GM06990 (cell line): ENCODE results near the gene APRT.

Experiments used
- DNase-seq: peaks from one replicate; pipeline ENCODE4 v3.0.0-alpha.2; 2011; ENCODE audit not compliant: insufficient read length; ENCODE audit errors: extremely low read depth
- H3K27me3 ChIP-seq: replicated peaks from 2 replicates; pipeline ENCODE4 v1.6.0; 2011; ENCODE audit warnings: low read length; ENCODE audit not compliant: control insufficient read depth, insufficient read depth
- H3K36me3 ChIP-seq: 2 replicates; pipeline ENCODE4 v1.5.1; 2011; ENCODE audit warnings: low read length; ENCODE audit not compliant: control insufficient read depth, insufficient read depth
- H3K4me3 ChIP-seq: replicated peaks from 2 replicates; pipeline ENCODE4 v1.5.1; 2011; ENCODE audit warnings: low read depth, mild to moderate bottlenecking, control low read depth, low read length
- TF ChIP-seq, protein P1 (sequence below): IDR thresholded peaks from 2 replicates; pipeline ENCODE4 v1.5.1; 2011; ENCODE audit warnings: low read length, control low read depth, mild to moderate bottlenecking, inconsistent platforms; ENCODE audit not compliant: insufficient read depth, poor library complexity, severe bottlenecking

APRT gene

DNA sequence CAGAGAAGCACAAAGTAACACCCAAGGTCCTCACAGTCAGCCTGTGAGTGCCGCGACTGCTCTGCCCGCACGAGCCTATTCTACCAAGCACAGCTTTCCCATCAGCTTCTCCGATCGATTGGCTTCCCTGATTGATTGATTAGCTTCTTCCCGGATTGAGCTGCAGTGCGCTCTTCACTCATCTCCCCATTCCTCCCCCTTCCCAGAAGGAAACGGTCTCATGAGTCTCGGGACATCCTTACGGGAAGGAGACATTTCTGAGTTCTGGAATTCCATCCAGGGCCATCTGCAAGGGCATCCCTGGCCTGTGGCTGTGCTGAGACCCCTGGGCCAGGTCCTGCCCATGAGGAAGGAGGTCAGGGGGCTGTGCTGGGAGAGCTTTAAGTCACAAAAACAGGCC lies 44.8 kb downstream of the APRT start:
- Histone ChIP-seq H3K27me3 (no peaks in the 10 kb centered on the region), H3K36me3 (peaks cover 7% of the 10 kb centered on the region), H3K4me3 (no peak overlapping the region)
- no peak for DNase-seq
- TF ChIP-seq, protein P1, sequence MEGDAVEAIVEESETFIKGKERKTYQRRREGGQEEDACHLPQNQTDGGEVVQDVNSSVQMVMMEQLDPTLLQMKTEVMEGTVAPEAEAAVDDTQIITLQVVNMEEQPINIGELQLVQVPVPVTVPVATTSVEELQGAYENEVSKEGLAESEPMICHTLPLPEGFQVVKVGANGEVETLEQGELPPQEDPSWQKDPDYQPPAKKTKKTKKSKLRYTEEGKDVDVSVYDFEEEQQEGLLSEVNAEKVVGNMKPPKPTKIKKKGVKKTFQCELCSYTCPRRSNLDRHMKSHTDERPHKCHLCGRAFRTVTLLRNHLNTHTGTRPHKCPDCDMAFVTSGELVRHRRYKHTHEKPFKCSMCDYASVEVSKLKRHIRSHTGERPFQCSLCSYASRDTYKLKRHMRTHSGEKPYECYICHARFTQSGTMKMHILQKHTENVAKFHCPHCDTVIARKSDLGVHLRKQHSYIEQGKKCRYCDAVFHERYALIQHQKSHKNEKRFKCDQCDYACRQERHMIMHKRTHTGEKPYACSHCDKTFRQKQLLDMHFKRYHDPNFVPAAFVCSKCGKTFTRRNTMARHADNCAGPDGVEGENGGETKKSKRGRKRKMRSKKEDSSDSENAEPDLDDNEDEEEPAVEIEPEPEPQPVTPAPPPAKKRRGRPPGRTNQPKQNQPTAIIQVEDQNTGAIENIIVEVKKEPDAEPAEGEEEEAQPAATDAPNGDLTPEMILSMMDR = no peak

DNA sequence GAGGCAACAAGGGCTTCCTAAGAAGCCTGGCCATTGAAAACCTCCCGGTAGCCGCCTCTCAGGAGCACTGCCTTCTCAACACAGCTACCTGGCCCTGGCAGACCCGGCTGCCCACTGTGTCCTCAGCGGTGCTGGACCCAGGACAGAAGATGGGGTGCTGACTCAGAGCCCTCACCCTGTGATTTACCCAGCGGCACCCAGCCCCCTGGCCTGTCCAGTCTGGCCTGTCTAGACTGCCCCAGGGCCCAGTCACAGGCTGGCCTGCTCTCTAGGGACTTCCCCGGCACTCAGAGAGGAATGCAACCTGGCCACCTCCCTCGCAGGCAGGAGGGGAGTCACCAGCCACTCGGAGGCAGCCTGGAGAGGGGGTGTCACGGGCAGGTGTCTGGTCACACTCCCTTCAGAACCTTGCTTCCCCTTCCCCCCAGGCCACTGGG lies 46.8 kb downstream of the APRT start:
- TF ChIP-seq, protein P1 = no peak
- H3K4me3 ChIP-seq = no peak overlapping the region
- no peaks in the 10 kb centered on the region for H3K27me3 ChIP-seq
- no peak for DNase-seq
- H3K36me3 ChIP-seq = peaks cover 5% of the 10 kb centered on the region

DNA sequence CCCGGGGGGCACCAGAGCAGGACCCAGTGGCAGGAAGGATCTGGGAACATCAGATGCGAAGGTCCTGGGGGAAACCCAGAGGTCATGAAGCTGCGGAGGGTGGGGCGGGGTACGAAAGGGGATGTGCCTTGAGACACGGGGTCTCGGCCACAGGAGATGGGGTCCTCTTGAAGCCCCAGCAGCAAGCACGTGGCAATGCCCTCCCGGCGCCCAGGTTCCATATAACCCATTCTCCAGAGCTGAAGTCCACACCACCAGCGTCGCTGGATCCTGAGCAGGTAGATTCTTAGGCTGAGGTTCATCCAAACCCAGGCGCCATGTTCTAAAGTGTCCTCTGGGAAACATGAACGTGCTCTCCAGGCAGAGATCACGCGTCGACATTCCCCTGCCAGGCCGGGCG lies 47.6 kb downstream of the APRT start:
- TF ChIP-seq, protein P1 = no peak
- Histone ChIP-seq H3K36me3 (peaks cover 5% of the 10 kb centered on the region), H3K27me3 (no peaks in the 10 kb centered on the region), H3K4me3 (no peak overlapping the region)
- no peak for DNase-seq

DNA sequence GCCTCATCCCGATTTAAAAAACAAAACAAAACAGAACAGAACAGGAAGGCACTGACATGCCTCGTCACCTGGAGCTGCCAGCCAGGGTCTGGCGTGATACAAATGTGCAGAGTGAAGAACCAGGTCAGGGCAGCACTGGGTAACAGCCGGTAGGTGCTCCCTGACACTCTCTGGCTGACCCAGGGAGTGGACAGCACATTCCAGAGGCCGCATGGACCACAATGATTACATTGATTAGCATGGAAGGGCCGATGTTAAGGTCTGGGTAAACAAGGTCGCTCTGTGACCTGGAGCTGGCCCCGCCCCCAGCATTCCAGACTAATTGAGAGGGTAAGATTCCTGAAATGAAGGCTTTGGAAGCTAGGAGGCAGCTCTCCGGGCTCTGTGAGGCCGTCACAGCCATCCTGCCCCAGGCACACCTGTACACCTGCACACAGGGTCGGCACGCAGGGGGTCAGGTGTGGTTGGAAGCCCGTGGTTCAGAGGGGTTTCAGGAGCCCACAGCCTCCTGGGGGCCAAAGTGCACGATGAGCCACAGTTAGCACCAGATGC lies 48.1 kb downstream of the APRT start:
- Histone ChIP-seq H3K4me3 (no peak overlapping the region), H3K36me3 (peaks cover 5% of the 10 kb centered on the region), H3K27me3 (no peaks in the 10 kb centered on the region)
- no peak for DNase-seq
- TF ChIP-seq, protein P1 = no peak

DNA sequence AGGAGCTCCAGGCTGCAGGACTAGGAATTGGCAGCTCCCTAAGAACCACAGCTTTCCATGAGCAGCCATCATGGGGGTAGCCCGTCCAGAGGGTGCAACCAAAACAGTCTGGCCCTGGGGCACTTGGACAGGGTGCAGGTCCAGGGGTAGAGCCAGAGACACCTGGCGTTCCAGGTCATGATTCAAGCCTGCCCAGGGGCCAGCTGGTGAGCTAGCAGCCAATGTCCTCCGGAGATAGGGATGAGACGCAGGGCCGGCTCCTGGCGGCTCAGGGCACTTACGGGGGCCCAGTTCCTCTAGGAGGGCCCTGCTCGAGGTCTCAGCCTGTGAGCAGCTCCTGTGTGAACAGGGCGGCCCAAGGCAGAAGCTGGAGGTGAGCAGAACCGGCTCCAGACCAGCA lies 48.8 kb downstream of the APRT start:
- no peak overlapping the region for H3K4me3 ChIP-seq
- peaks cover 5% of the 10 kb centered on the region for H3K36me3 ChIP-seq
- H3K27me3 ChIP-seq = no peaks in the 10 kb centered on the region
- TF ChIP-seq, protein P1 = no peak
- DNase-seq = no peak

DNA sequence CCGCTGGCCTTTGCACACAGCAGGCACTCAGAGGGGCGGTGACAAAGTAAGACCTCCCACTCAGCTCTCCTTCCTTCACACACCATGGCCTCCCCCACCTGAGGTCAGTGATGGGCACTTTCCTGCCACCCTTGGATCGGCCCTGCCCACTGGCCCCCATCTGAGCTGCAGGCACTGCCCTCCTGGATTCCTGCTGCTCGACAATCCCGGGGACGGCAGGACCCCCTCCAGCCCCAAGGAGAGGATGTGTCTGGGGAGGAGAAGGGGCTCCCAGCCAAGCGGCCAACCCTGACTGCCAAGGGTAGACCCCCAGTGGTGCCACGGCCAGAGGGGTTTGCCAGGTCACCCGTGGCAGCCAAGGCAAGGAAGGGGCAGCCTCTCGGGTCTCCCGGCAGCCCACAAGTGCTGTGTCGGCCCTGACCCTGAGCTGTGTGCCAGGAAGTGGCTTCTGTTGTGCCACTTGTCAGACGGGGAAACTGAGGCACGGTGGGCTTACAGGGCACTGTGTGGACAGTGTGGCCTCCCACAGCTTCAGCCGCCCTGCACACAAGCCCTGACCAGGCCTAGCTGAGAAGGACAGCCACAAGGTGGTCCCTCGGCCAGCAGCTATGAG lies 49.4 kb downstream of the APRT start:
- H3K4me3 ChIP-seq = no peak overlapping the region
- H3K27me3 ChIP-seq = no peaks in the 10 kb centered on the region
- peaks cover 8% of the 10 kb centered on the region for H3K36me3 ChIP-seq
- TF ChIP-seq, protein P1 = no peak
- no peak for DNase-seq
